HK-2 (cell line): Measurements from ENCODE around the gene ARHGEF18.

Source experiments
- DNase-seq: peaks from one replicate; pipeline ENCODE4 v3.0.0-alpha.2; 2018; ENCODE audit not compliant: unreplicated experiment

Gene ARHGEF18

DNA sequence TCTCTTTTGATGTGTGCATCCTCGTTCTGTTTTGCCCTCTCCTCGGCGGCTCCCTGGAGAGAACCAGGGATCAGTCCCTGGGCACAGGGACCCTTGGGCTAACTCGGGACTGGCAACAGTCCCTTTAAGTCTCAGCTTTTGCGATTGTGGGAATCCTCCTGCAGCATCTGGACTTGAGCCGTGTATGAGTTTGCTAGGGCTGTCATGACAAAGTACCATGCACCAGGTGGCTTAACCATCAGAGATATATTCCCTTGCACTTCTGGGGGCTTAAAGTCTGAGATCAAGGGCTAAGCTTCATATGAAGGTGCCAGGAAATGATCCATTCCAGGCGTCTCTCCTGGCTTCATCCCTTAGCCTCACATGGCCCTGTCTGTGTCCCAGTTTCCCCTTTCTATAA, 34.5 kb downstream of the ARHGEF18 start:
- no peak for DNase-seq

DNA sequence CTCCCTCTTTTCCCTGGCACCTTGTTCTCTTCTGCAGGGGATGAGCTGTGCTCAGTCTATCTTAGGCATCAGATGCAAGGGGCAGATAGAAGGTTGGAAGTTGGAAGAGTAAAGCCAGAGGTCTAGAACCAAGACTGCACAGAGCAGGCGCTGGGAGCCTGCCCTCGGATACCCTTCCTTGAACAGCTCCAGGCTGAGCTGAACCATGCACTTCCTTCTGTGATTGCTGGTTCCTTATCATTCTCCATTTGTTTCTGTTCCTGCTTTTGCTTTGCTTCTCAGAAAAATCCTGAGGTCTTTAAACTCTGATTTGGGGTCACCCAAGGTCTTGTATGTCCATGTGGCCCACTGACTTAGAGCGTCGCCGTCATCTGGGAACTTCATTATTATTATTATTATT, 36.3 kb downstream of the ARHGEF18 start:
- no peak for DNase-seq

DNA sequence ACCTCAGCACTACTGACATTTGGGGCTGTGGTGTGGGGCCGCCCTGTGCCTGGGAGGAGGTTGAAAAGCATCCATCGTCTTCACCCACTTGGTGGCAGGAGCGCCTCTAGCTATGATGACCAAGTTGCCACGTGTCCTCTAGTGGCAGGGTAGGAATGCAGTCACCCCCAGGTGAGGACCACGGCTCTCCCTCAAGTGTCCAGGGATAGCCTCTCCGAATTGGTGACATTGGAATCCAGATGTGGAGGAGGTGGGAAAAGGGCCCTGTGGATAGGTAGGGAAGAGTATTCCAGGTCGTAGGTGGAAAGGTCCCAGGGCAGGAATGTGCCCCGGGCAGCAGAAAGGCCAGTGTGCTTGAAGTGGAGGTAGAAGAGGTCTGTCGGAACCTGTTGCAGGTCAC, 37.6 kb downstream of the ARHGEF18 start:
- no peak for DNase-seq

DNA sequence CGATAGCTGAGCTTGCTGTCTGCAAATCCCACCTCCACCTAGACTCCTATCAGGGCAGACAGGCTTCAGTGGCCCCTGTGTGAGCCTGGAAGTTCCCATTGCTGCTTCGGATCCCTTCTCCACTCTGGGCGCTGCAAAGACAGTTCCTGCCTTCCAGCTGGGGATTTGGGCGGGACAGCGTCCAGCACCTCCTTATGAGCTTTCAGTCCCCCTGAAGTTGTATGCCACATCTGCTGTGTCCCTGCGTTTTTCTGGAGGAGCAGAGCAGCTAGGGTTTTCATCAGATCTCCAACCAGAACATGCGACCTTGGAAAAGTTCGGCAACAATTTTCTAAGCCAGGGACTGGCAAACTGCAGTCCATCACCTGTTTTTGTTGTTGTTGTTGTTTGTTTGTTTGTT, 38.0 kb downstream of the ARHGEF18 start:
- DNase-seq: no peak

DNA sequence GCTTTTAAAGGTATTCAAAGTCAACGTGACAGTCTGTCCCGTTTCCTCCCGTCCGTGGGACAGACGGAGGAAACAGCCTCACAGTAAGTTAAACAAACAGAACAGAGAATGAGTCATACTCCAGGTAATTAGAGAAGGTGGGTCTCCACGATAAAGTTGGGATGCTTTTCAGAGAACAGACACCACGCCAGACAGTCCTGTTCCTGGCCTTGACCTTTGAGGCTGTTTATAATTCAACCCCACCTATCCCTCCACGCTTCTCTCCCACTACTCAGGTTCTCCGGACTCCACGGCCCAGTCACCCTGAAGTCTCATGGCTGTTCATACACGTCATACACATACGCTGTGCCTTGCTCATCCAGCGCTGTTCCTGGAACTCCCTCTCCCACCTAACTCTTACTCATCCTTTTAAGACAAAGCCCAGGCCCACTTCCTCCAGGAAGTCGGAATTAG, 42.5 kb downstream of the ARHGEF18 start:
- peak; percentile 50 for DNase-seq

DNA sequence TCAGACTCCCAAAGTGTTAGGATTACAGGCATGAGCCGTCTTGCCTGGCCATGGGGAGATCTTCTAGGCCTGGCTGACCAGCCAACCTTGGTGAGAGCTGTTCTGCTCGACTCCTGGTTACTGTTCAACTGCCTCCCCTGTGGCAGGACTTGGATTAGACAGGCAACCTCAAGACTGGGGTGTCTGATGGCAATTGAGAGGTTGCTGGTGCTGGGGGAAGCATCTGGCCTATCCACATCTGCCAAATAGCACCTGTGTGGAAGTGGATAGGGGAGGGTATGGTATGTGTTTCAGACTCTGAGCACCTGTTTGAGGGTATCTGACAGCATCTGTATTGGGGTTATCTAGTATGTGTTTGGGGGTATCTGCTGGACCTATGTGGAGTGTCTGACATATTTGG, 44.7 kb downstream of the ARHGEF18 start:
- DNase-seq: no peak

DNA sequence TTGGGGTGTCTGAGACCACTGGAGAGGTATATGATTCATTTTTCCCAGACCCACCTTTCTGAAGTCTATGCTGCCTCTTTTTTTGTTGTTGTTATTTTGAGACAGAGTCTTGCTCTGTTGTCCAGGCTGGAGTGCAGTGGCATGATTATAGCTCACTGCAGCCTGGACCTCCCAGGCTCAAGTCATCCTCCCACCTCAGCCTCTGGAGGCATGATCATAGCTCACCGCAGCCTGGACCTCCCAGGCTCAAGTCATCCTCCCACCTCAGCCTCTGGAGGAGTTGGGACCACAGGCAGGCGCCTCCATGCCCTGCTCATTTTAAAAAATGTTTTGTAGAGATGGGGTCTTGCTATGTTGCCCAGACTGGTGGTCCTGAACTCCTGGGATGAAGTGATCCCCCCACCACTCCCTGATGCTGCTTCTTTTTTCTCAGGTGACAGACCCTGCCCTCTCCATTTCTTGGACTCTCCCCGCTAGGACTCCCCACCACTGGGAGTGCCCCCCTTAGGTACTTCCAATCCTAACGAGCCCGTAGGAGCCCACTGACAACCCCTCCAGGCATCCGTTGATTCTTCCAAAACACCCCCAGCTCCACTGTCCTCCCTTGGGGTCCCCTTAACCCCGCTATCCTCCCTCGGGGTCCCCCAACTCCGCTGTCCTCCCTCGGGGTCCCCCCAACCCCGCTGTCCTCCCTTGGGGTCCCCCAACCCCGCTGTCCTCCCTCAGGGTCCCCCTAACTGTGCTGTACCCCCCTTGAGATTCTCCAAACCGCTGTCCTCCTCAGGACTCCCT, 45.4 kb downstream of the ARHGEF18 start:
- DNase-seq: no peak

DNA sequence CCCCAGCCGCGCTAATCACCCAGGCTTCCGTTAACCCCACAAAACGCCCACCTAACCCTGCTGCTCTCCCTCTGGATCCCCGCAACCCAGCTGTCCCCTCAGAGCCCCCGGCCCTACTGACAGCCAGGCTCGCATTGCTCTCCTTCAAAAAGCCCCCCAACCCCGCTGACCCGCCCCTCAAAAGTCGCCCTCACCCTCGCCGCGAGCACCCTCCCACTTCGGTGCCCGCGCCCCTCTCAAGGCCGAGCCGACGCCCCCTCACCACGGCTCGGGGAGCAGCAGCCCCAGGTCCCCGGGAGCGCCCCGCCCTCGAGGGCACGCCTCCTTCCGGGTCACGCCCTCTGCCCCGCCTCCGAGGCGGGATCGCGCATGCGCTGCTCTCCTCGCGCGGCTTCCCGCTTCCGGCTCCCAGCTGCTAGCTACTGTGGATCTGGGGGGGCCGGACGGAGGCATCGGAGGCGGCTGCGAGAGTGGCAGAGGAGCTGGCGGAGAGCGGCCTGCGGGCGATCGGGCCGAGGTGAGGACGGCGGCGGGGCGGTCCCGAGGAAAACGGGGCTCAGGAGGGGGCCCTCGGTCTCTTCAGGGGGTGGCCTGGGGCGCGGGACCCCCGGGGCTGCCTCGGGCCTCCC, 46.1 kb downstream of the ARHGEF18 start:
- DNase-seq: peak; percentile 95

DNA sequence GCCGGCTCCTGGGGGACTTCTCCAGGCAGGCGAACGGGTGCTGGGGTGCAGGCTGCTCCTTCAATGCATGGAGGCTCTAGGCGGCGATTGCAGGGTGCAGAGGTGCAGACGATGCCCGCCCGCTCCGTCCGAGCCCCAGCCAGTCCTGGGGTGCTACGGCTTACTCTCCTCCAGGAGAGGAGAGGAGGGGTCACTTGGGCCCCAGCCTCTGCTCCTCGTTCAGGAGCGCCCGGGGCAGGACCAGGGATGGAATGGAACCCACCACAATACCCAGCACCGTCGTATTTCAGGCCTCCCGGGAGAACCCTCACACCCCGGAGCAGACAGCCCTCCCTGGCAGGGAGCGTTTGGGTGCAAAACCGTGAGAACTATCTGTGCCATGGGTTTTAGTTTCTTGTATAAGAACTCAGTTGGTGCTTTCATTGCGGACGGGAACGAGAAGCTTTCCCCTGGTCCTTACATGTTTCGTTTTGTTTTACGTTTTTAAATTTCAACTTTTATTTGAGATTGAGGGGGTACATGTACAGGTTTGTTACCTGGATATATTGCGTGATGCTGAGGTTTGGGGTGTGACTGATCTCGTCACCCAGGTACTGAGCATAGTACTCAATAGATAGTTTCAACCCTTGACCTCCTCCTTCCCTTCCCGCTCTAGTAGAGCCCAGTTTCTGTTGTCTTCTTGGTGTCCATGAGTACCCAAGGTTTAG, 46.8 kb downstream of the ARHGEF18 start:
- no peak for DNase-seq

DNA sequence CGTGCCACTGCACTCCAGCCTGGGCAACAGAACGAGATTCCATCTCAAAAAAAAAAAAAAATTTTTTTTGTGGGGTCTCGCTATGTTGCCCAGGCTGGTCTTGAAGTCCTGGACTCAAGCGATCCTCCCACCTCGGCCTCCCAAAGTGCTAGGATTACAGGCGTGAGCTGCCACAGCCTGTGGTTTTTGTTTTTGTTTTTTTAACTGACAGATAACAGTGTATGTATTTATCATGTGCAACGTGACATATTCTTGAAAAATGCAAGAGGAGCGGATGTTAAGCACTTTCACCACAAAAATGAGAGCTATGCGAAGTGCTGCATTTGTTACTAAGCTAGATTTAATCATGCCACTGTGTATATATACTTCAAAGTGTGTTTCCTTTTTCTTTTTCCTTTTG, 49.0 kb downstream of the ARHGEF18 start:
- no peak for DNase-seq
